HG03159 (cell line): ENCODE results near the gene PDAP1.
A peak's percentile ranks its signal among the peaks of the same experiment; 100 is the strongest.
"Not testable (repeated sequence)": the region's sequence is repeated elsewhere in the genome, so short reads cannot be mapped to it uniquely, and the experiment has no call there.

Experiments used
- ATAC-seq: cut with Tn5 transposase; IDR thresholded peaks from one replicate; pipeline ENCODE4 v1.9.1; 2021; ENCODE audit warnings: mild to moderate bottlenecking, moderate library complexity; ENCODE audit not compliant: unreplicated experiment

The PDAP1 gene

GRCh38 chr7:99380032-99380822 lies 28.2 kb downstream of the PDAP1 start:
- ATAC-seq: peak; percentile 32

GRCh38 chr7:99379693-99380031 lies 28.7 kb downstream of the PDAP1 start:
- ATAC-seq: not testable (repeated sequence)

GRCh38 chr7:99379043-99379577 lies 29.3 kb downstream of the PDAP1 start:
- ATAC-seq: no peak

- ATAC-seq: peak; percentile 44
Measured at GRCh38 chr7:99375070-99375807, 33.2 kb downstream of the PDAP1 start.

- ATAC-seq: peak; percentile 55
Measured at GRCh38 chr7:99374111-99375064, 34.0 kb downstream of the PDAP1 start, which contains the start of gene ARPC1B. Gene ARPC1B, plus strand, starts transcription at chr7:99374730. Its CDS starts 10,985 bp downstream, at chr7:99385715.

- no peak for ATAC-seq
Measured at GRCh38 chr7:99373091-99374066, 35.0 kb downstream of the PDAP1 start.

GRCh38 chr7:99372275-99373090 lies 35.9 kb downstream of the PDAP1 start:
- no peak for ATAC-seq

- ATAC-seq: no peak
Measured at GRCh38 chr7:99371376-99371920, 36.9 kb downstream of the PDAP1 start.

- no peak for ATAC-seq
Measured at GRCh38 chr7:99369767-99370391, 38.5 kb downstream of the PDAP1 start.

- ATAC-seq: no peak
Measured at GRCh38 chr7:99368750-99369389, 39.5 kb downstream of the PDAP1 start.

GRCh38 chr7:99366646-99367045 lies 41.8 kb downstream of the PDAP1 start:
- ATAC-seq: no peak

GRCh38 chr7:99365318-99366141 lies 42.9 kb downstream of the PDAP1 start:
- ATAC-seq: no peak

- no peak for ATAC-seq
Measured at GRCh38 chr7:99363286-99363685, 45.1 kb downstream of the PDAP1 start.

GRCh38 chr7:99362801-99363200 lies 45.6 kb downstream of the PDAP1 start:
- no peak for ATAC-seq

- ATAC-seq: no peak
Measured at GRCh38 chr7:99359465-99360154, 48.8 kb downstream of the PDAP1 start.

- not testable (repeated sequence) for ATAC-seq
Measured at GRCh38 chr7:99358521-99358920, 49.9 kb downstream of the PDAP1 start.
